Karpas-422 (cell line): ENCODE data around the gene MAGI2. TPM values are rescaled to one million over a fixed set of nuclear protein-coding genes. Genes with fewer than 3 reads are reported as not detected.

ENCODE experiments used
- DNase-seq: peaks from one replicate; pipeline ENCODE4 v3.0.0-alpha.2; 2015
- H2AFZ ChIP-seq: fragments of 200-600 bp; sonication (generic); 2 replicates; pipeline ENCODE4 v1.6.1; 2014; ENCODE audit warnings: antibody characterized with exemption, low read length, mixed read lengths
- H3K27ac ChIP-seq: fragments of 200-600 bp; sonication (generic); 2 replicates; pipeline ENCODE4 v1.5.1; 2014; ENCODE audit warnings: mild to moderate bottlenecking, low read length, moderate library complexity
- H3K27me3 ChIP-seq: fragments of 200-600 bp; sonication (generic); 2 replicates; pipeline ENCODE4 v1.6.1; 2014; ENCODE audit warnings: low read length, mixed read lengths
- H3K36me3 ChIP-seq: fragments of 200-600 bp; sonication (generic); 2 replicates; pipeline ENCODE4 v1.6.1; 2014; ENCODE audit warnings: low read length, mixed read lengths; ENCODE audit not compliant: insufficient read depth
- H3K4me1 ChIP-seq: fragments of 200-600 bp; sonication (generic); 2 replicates; pipeline ENCODE4 v1.6.1; 2014; ENCODE audit warnings: mild to moderate bottlenecking, low read length, mixed read lengths
- H3K4me2 ChIP-seq: fragments of 200-600 bp; sonication (generic); 2 replicates; pipeline ENCODE4 v1.6.1; 2014; ENCODE audit warnings: low read length, low read depth, mild to moderate bottlenecking; ENCODE audit not compliant: poor library complexity, severe bottlenecking
- H3K4me3 ChIP-seq: fragments of 200-600 bp; sonication (generic); 2 replicates; pipeline ENCODE4 v1.5.1; 2014; ENCODE audit warnings: mild to moderate bottlenecking, antibody characterized with exemption, low read length, mixed read lengths
- H3K79me2 ChIP-seq: fragments of 200-600 bp; sonication (generic); 2 replicates; pipeline ENCODE4 v1.6.1; 2014; ENCODE audit warnings: mild to moderate bottlenecking, low read length, mixed read lengths
- H3K9ac ChIP-seq: fragments of 200-600 bp; sonication (generic); 2 replicates; pipeline ENCODE4 v1.6.0; 2014; ENCODE audit warnings: low read length
- H3K9me2 ChIP-seq: fragments of 200-600 bp; sonication (generic), shearing (Covaris generic); replicated peaks from 2 replicates; pipeline ENCODE4 v1.6.0; 2014; ENCODE audit warnings: mild to moderate bottlenecking, low read length, moderate library complexity; ENCODE audit not compliant: insufficient read depth
- H3K9me3 ChIP-seq: fragments of 300-700, 200-600 bp; sonication (generic); 2 replicates; pipeline ENCODE4 v1.6.1; 2014; ENCODE audit warnings: low read length, mixed read lengths
- H4K20me1 ChIP-seq: fragments of 200-600 bp; sonication (generic); 2 replicates; pipeline ENCODE4 v1.6.1; 2014; ENCODE audit warnings: mild to moderate bottlenecking, antibody characterized with exemption, low read length, low read depth; ENCODE audit not compliant: insufficient read depth
- total RNA-seq: library from RNA; depleted of rRNA; stranded (reverse); fragments of >200 nt; shearing (Covaris generic); gene quantifications from 2 replicates; pipeline ENCODE4 v1.2.3, GENCODE V29; 2014; ENCODE audit warnings: low replicate concordance

MAGI2 gene
- total RNA-seq, 1 experiment from 2014 or later = 0.93 TPM

- Histone ChIP-seq H3K36me3 (no peaks in the 10 kb centered on the region), H3K9ac (no peak overlapping the region), H3K27ac (no peak overlapping the region), H3K4me3 (no peak overlapping the region), H3K4me2 (no peak overlapping the region), H3K4me1 (peaks cover 5% of the 10 kb centered on the region; the same call in 1 of the 2 replicates), H2AFZ (no peak overlapping the region), H4K20me1 (no peaks in the 10 kb centered on the region), H3K9me2 (no peaks in the 10 kb centered on the region), H3K9me3 (no peaks in the 10 kb centered on the region), H3K79me2 (no peaks in the 10 kb centered on the region), H3K27me3 (no peaks in the 10 kb centered on the region)
- no peak for DNase-seq
Observed at GRCh38 chr7:78041423-78041822, 1412.0 kb downstream of the MAGI2 start.

GRCh38 chr7:78039790-78040776 lies 1413.4 kb downstream of the MAGI2 start:
- Histone ChIP-seq H3K9ac (no peak overlapping the region), H4K20me1 (no peaks in the 10 kb centered on the region), H2AFZ (no peak overlapping the region), H3K79me2 (no peaks in the 10 kb centered on the region), H3K4me1 (peaks cover 5% of the 10 kb centered on the region; the same call in 1 of the 2 replicates), H3K27me3 (no peaks in the 10 kb centered on the region), H3K36me3 (no peaks in the 10 kb centered on the region), H3K27ac (no peak overlapping the region), H3K9me2 (no peaks in the 10 kb centered on the region), H3K4me2 (no peak overlapping the region), H3K4me3 (no peak overlapping the region), H3K9me3 (no peaks in the 10 kb centered on the region)
- DNase-seq = peak; percentile 81

DNA sequence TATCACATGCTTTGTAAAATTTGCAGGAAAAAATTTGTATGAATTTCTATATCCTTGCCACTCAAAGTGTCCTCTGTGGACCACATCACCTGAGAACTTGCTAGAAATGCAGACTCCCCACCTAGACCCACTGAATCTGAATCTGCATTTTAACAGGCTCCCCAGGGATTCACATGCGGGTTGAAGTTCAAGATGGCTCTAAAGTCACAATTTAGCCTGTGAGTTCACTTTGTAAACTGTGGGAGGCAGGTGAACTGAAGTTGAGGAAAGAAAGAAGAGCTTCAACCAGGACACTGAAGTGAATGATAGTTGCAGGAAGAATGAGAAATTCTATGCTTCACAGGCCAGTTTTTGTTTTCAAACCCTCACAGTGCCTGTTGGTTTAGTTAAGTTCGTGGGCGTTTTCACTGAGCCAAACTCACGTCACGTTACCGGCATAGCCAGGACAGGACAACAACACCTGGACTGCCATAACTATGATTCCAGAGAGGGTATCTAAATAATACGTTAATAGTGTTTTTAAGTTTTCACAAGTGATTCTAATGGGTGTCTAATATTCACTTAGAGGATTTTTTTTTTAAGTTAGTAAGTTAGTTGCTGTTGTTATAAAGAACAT lies 1414.9 kb downstream of the MAGI2 start:
- no peak overlapping the region for H3K9ac ChIP-seq
- H3K4me1 ChIP-seq = peaks cover 5% of the 10 kb centered on the region; the same call in 1 of the 2 replicates
- DNase-seq = no peak
- H3K27me3 ChIP-seq = no peaks in the 10 kb centered on the region
- no peaks in the 10 kb centered on the region for H4K20me1 ChIP-seq
- no peak overlapping the region for H3K4me2 ChIP-seq
- no peak overlapping the region for H3K4me3 ChIP-seq
- H3K9me2 ChIP-seq = no peaks in the 10 kb centered on the region
- H3K79me2 ChIP-seq = no peaks in the 10 kb centered on the region
- H2AFZ ChIP-seq = no peak overlapping the region
- no peaks in the 10 kb centered on the region for H3K9me3 ChIP-seq
- H3K36me3 ChIP-seq = no peaks in the 10 kb centered on the region
- H3K27ac ChIP-seq = no peak overlapping the region

- H3K9ac ChIP-seq = no peak overlapping the region
- H3K4me2 ChIP-seq = no peak overlapping the region
- no peak overlapping the region for H3K4me3 ChIP-seq
- H4K20me1 ChIP-seq = no peaks in the 10 kb centered on the region
- no peak for DNase-seq
- H3K4me1 ChIP-seq = peaks cover 5% of the 10 kb centered on the region; the same call in 1 of the 2 replicates
- H3K27ac ChIP-seq = no peak overlapping the region
- H3K36me3 ChIP-seq = no peaks in the 10 kb centered on the region
- H3K79me2 ChIP-seq = no peaks in the 10 kb centered on the region
- H2AFZ ChIP-seq = no peak overlapping the region
- no peaks in the 10 kb centered on the region for H3K9me3 ChIP-seq
- no peaks in the 10 kb centered on the region for H3K9me2 ChIP-seq
- H3K27me3 ChIP-seq = no peaks in the 10 kb centered on the region
Observed at GRCh38 chr7:78037603-78038002, 1415.9 kb downstream of the MAGI2 start.

DNA sequence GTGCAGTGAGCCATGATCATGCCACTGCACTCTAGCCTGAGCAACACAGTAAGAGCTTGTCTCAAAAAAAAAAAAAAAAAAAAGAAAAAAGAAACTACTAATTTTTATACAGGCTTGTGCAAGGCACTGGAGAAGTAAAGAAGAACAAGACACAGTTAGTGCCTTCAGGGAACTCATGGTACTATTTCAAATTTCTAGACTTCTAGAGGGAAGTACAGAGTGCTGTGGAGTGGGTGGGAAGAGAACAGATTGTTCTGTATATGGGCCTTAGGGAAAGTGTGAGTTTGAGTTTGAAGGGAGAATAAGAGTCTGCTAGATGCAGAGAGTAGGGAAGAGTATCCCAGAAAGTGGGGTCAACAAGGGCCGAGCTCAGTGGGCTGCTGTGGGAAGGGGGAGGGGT lies 1420.1 kb downstream of the MAGI2 start:
- Histone ChIP-seq H3K9me2 (no peaks in the 10 kb centered on the region), H3K4me1 (peaks cover 5% of the 10 kb centered on the region; the same call in 1 of the 2 replicates), H3K27me3 (no peaks in the 10 kb centered on the region), H3K9ac (no peak overlapping the region), H4K20me1 (no peaks in the 10 kb centered on the region), H3K36me3 (no peaks in the 10 kb centered on the region), H3K4me2 (no peak overlapping the region), H3K4me3 (no peak overlapping the region), H3K79me2 (no peaks in the 10 kb centered on the region), H3K9me3 (no peaks in the 10 kb centered on the region), H2AFZ (no peak overlapping the region), H3K27ac (no peak overlapping the region)
- no peak for DNase-seq

GRCh38 chr7:78026492-78026891 lies 1427.0 kb downstream of the MAGI2 start:
- no peaks in the 10 kb centered on the region for H4K20me1 ChIP-seq

GRCh38 chr7:78024591-78024990 lies 1428.9 kb downstream of the MAGI2 start:
- DNase-seq = no peak
- Histone ChIP-seq H3K9ac (no peak overlapping the region), H2AFZ (no peak overlapping the region), H3K4me2 (no peak overlapping the region), H4K20me1 (no peaks in the 10 kb centered on the region), H3K9me3 (no peaks in the 10 kb centered on the region), H3K9me2 (no peaks in the 10 kb centered on the region), H3K4me1 (peaks cover 7% of the 10 kb centered on the region), H3K36me3 (no peaks in the 10 kb centered on the region), H3K27me3 (no peaks in the 10 kb centered on the region), H3K4me3 (no peak overlapping the region), H3K27ac (no peak overlapping the region), H3K79me2 (no peaks in the 10 kb centered on the region)

More at GRCh38 chr7:78026492-78026891, 1427.0 kb downstream of the MAGI2 start:
- Histone ChIP-seq H3K4me1 (no peaks in the 10 kb centered on the region), H3K79me2 (no peaks in the 10 kb centered on the region), H3K27me3 (no peaks in the 10 kb centered on the region), H3K9me3 (no peaks in the 10 kb centered on the region), H3K27ac (no peak overlapping the region), H3K4me3 (no peak overlapping the region), H3K4me2 (no peak overlapping the region), H3K9me2 (no peaks in the 10 kb centered on the region), H3K9ac (no peak overlapping the region), H3K36me3 (no peaks in the 10 kb centered on the region), H2AFZ (no peak overlapping the region)
- no peak for DNase-seq

- Histone ChIP-seq H3K9me2 (no peaks in the 10 kb centered on the region), H3K9me3 (no peaks in the 10 kb centered on the region)
- DNase-seq = no peak
Observed at GRCh38 chr7:78023191-78023590, 1430.3 kb downstream of the MAGI2 start.

More at GRCh38 chr7:78023191-78023590, 1430.3 kb downstream of the MAGI2 start:
- no peaks in the 10 kb centered on the region for H3K27me3 ChIP-seq
- no peak overlapping the region for H3K4me3 ChIP-seq
- no peak overlapping the region for H3K4me2 ChIP-seq
- H3K9ac ChIP-seq = no peak overlapping the region
- no peaks in the 10 kb centered on the region for H3K79me2 ChIP-seq
- no peak overlapping the region for H2AFZ ChIP-seq
- peaks cover 17% of the 10 kb centered on the region for H3K4me1 ChIP-seq
- H3K36me3 ChIP-seq = no peaks in the 10 kb centered on the region
- H3K27ac ChIP-seq = no peak overlapping the region
- no peaks in the 10 kb centered on the region for H4K20me1 ChIP-seq
